IMR-90 (cell line): ENCODE data around the gene ANKIB1. TPM values are rescaled to one million over a fixed set of nuclear protein-coding genes. Genes with fewer than 3 reads are reported as not detected.
A peak's percentile ranks its signal among the peaks of the same experiment; 100 is the strongest.

Experiments used
- ATAC-seq: fragments of 200-7000 bp; cut with Tn5 transposase; 2 replicates; pipeline ENCODE4 v1.9.1; 2020; ENCODE audit warnings: low read depth, mild to moderate bottlenecking, moderate library complexity
- BruUV-seq: library from RNA; stranded (reverse); fragments of 400-500 nt; replicated peaks from 2 replicates; lab custom pipeline; 2021; lab: Mats Ljungman, UMichigan
- CTCF ChIA-PET: fragments of 300-600 bp; formaldehyde crosslinking; extraction: SDS; loops from one replicate; lab custom pipeline; 2021; ENCODE audit warnings: antibody characterized with exemption; lab: Yijun Ruan, JAX
- POLR2A ChIA-PET: fragments of 300-600 bp; sonication (Branson Sonifier 250); formaldehyde crosslinking; loops from one replicate; lab custom pipeline; 2022; ENCODE audit warnings: antibody characterized with exemption; ENCODE audit not compliant: unreplicated experiment; lab: Charles Lee
- DNase-seq: peaks from one replicate; pipeline ENCODE4 v3.0.0; 2013
- H2AFZ ChIP-seq: replicated peaks from 2 replicates; pipeline ENCODE3; 2013; ENCODE audit warnings: low read length, mild to moderate bottlenecking; ENCODE audit not compliant: poor library complexity
- H2AK5ac ChIP-seq: 2 replicates; pipeline ENCODE4 v1.6.1; 2013; ENCODE audit warnings: low read depth, low read length, inconsistent platforms
- H2AK9ac ChIP-seq: replicated peaks from 2 replicates; pipeline ENCODE3; 2013; ENCODE audit warnings: mild to moderate bottlenecking, low read depth, low read length, moderate library complexity; ENCODE audit not compliant: poor library complexity
- H2BK120ac ChIP-seq: 2 replicates; pipeline ENCODE4 v1.6.1; 2013; ENCODE audit warnings: low read depth, low read length, inconsistent platforms
- H2BK15ac ChIP-seq: 3 replicates; pipeline ENCODE4 v1.6.1; 2013; ENCODE audit warnings: low read depth, low read length, inconsistent platforms
- H2BK20ac ChIP-seq: 2 replicates; pipeline ENCODE4 v1.6.1; 2013; ENCODE audit warnings: low read depth, mild to moderate bottlenecking, inconsistent platforms, low read length, moderate library complexity
- H2BK5ac ChIP-seq: 2 replicates; pipeline ENCODE4 v1.6.1; 2013; ENCODE audit warnings: mild to moderate bottlenecking, low read depth, low read length, inconsistent platforms; ENCODE audit not compliant: poor library complexity, severe bottlenecking
- H3K14ac ChIP-seq: replicated peaks from 2 replicates; pipeline ENCODE4 v1.6.1; 2013; ENCODE audit warnings: low read depth, low read length, inconsistent platforms
- H3K18ac ChIP-seq: 2 replicates; pipeline ENCODE4 v1.6.1; 2013; ENCODE audit warnings: low read depth, low read length, control low read depth
- H3K23ac ChIP-seq: 2 replicates; pipeline ENCODE4 v1.6.1; 2013; ENCODE audit warnings: low read depth, low read length, inconsistent platforms
- H3K27ac ChIP-seq: 2 replicates; pipeline ENCODE4 v1.5.1; 2013; ENCODE audit warnings: mild to moderate bottlenecking, control low read depth, low read length; ENCODE audit not compliant: insufficient read depth
- H3K27me3 ChIP-seq: 2 replicates; pipeline ENCODE4 v1.6.1; 2013; ENCODE audit warnings: low read length; ENCODE audit not compliant: control insufficient read depth, insufficient read depth
- H3K36me3 ChIP-seq: 2 replicates; pipeline ENCODE4 v1.6.1; 2013; ENCODE audit warnings: low read length, mixed read lengths; ENCODE audit not compliant: control insufficient read depth, insufficient read depth
- H3K4ac ChIP-seq: 2 replicates; pipeline ENCODE4 v1.6.1; 2013; ENCODE audit warnings: low read depth, low read length, inconsistent platforms
- H3K4me1 ChIP-seq: 2 replicates; pipeline ENCODE4 v1.6.1; 2013; ENCODE audit warnings: low read length, mixed read lengths; ENCODE audit not compliant: control insufficient read depth, insufficient read depth
- H3K4me2 ChIP-seq: 2 replicates; pipeline ENCODE4 v1.6.1; 2013; ENCODE audit warnings: low read depth, mild to moderate bottlenecking, control low read depth, low read length, moderate library complexity
- H3K4me3 ChIP-seq: 2 replicates; pipeline ENCODE4 v1.5.1; 2013; ENCODE audit warnings: low read depth, mild to moderate bottlenecking, control low read depth, low read length, moderate library complexity; ENCODE audit not compliant: insufficient read depth
- H3K56ac ChIP-seq: 2 replicates; pipeline ENCODE4 v1.6.1; 2013; ENCODE audit warnings: low read length, inconsistent platforms; ENCODE audit not compliant: insufficient read depth; ENCODE audit errors: extremely low read depth
- H3K79me1 ChIP-seq, 2 experiments: 2 replicates each; pipeline ENCODE4 v1.6.1; 2013; ENCODE audit warnings: low read length in 2 of 2, inconsistent platforms in 1 of 2, low read depth in 1 of 2
- H3K9ac ChIP-seq: 2 replicates; pipeline ENCODE4 v1.6.1; 2013; ENCODE audit warnings: low read depth, low read length, control low read depth
- H3K9me1 ChIP-seq: 2 replicates; pipeline ENCODE4 v1.6.1; 2013; ENCODE audit warnings: low read length, inconsistent platforms; ENCODE audit not compliant: insufficient read depth
- H3K9me3 ChIP-seq: 2 replicates; pipeline ENCODE4 v1.6.1; 2013; ENCODE audit warnings: low read length; ENCODE audit not compliant: control insufficient read depth, insufficient read depth
- H4K20me1 ChIP-seq: 2 replicates; pipeline ENCODE4 v1.6.1; 2013; ENCODE audit warnings: low read length, inconsistent platforms; ENCODE audit not compliant: insufficient read depth
- H4K5ac ChIP-seq: 2 replicates; pipeline ENCODE4 v1.6.1; 2013; ENCODE audit warnings: mild to moderate bottlenecking, low read depth, low read length, control low read depth
- H4K8ac ChIP-seq, 2 experiments: 2 replicates each; pipeline ENCODE4 v1.6.1; 2013; ENCODE audit warnings: low read depth in 2 of 2, low read length in 2 of 2, control low read depth in 1 of 2, inconsistent platforms in 1 of 2
- H4K91ac ChIP-seq: 2 replicates; pipeline ENCODE4 v1.6.1; 2013; ENCODE audit warnings: low read depth, low read length, inconsistent platforms; ENCODE audit not compliant: insufficient read depth
- BHLHE40 ChIP-seq: fragments of 150-350 bp; IDR thresholded peaks from 2 replicates; pipeline ENCODE4 v1.6.1; 2016; ENCODE audit warnings: mild to moderate bottlenecking, low read depth, low read length
- CEBPB ChIP-seq: IDR thresholded peaks from 2 replicates; pipeline ENCODE4 v1.6.1; 2012; ENCODE audit warnings: low read depth, low read length, improper control_type of control experiment
- CHD1 ChIP-seq: IDR thresholded peaks from 2 replicates; pipeline ENCODE4 v1.6.1; 2012; ENCODE audit warnings: low read depth, low read length, improper control_type of control experiment
- CTCF ChIP-seq: conservative IDR thresholded peaks from 2 replicates; pipeline ENCODE4 v1.5.1; 2012; ENCODE audit warnings: mild to moderate bottlenecking, low read depth, low read length, improper control_type of control experiment
- FOS ChIP-seq: fragments of 150-350 bp; IDR thresholded peaks from 2 replicates; pipeline ENCODE4 v1.6.1; 2016; ENCODE audit warnings: low read depth, low read length
- MAFK ChIP-seq: IDR thresholded peaks from 2 replicates; pipeline ENCODE4 v1.6.1; 2012; ENCODE audit warnings: low read depth, low read length, improper control_type of control experiment
- MAZ ChIP-seq: IDR thresholded peaks from 2 replicates; pipeline ENCODE4 v1.6.1; 2012; ENCODE audit warnings: low read depth, mild to moderate bottlenecking, low read length, improper control_type of control experiment, moderate library complexity, borderline replicate concordance
- NFE2L2 ChIP-seq: fragments of 150-350 bp; IDR thresholded peaks from 2 replicates; pipeline ENCODE4 v1.6.1; 2016; ENCODE audit warnings: low read depth, mild to moderate bottlenecking, low read length
- RCOR1 ChIP-seq: IDR thresholded peaks from 2 replicates; pipeline ENCODE4 v1.6.1; 2012; ENCODE audit warnings: mild to moderate bottlenecking, low read length, improper control_type of control experiment; ENCODE audit not compliant: insufficient replicate concordance
- RFX5 ChIP-seq: IDR thresholded peaks from 2 replicates; pipeline ENCODE4 v1.8.0; 2012; ENCODE audit warnings: low read depth, mild to moderate bottlenecking, low read length, moderate library complexity
- SMC3 ChIP-seq: fragments of 150-350 bp; IDR thresholded peaks from 2 replicates; pipeline ENCODE4 v1.6.1; 2016; ENCODE audit warnings: low read depth, mild to moderate bottlenecking, antibody characterized with exemption, low read length, moderate library complexity
- USF2 ChIP-seq: fragments of 150-350 bp; IDR thresholded peaks from 2 replicates; pipeline ENCODE4 v1.6.1; 2017; ENCODE audit warnings: mild to moderate bottlenecking, antibody characterized with exemption, low read length, low read depth
- WGBS, 2 experiments: methylation state at CpG; one replicate each; pipeline versions ENCODE4 v1.1.5 to v1.1.7; 2013; ENCODE audit warnings: missing lambda C conversion rate in 2 of 2; ENCODE audit not compliant: insufficient read length in 1 of 2; ENCODE audit errors: extremely low coverage in 2 of 2; 5-methylcytosine and 5-hydroxymethylcytosine counted together
- dilution Hi-C: fragments of 300-500 bp; cut with HindIII; formaldehyde crosslinking; loops from one replicate; pipeline ENCODE4 v1.14.3; 2018; ENCODE audit warnings: low sequenced_read_pairs; ENCODE audit not compliant: unreplicated experiment
- in situ Hi-C: fragments of 300-500 bp; cut with MboI; formaldehyde crosslinking; loops from 3 replicates; pipeline ENCODE4 v1.14.3; 2019; ENCODE audit warnings: low sequenced_read_pairs, inconsistent platforms, mixed read lengths
- intact Hi-C: fragments of 100-400 bp; cut with micrococcal nuclease; formaldehyde crosslinking; loops from 2 replicates; pipeline ENCODE4 v1.10.0; 2022
- polyA plus RNA-seq, 3 experiments: library from polyadenylated mRNA; depleted of rRNA; stranded (reverse); fragments of >200 nt; gene quantifications; 2 replicates each; pipeline ENCODE4 v1.2.3, GENCODE V29; 2012; ENCODE audit warnings: low replicate concordance in 1 of 3
- total RNA-seq: library from RNA; depleted of rRNA; stranded (reverse); fragments of >200 nt; gene quantifications from 2 replicates; pipeline ENCODE4 v1.2.3, GENCODE V29; 2012

ANKIB1 gene
- total and polyA plus RNA-seq, 2 of the 4 experiments (the other 2 are of a cell fraction) = 18.7 to 33.9 TPM

- H3K27me3 ChIP-seq = no peaks in the 10 kb centered on the region
- H2BK5ac ChIP-seq = no peak overlapping the region
- peak overlapping the region; percentile 44; the same call in 1 of the 2 replicates for H3K14ac ChIP-seq
- no peak overlapping the region for H3K18ac ChIP-seq
- H3K9ac ChIP-seq = no peak overlapping the region
- H3K4me1 ChIP-seq = no peaks in the 10 kb centered on the region
- H2AFZ ChIP-seq = no peak overlapping the region
- CTCF ChIA-PET = interaction anchor here (0.5 kb wide), 1 partner anchor 61 kb away, joined by 3 read pairs; no protein-coding TSS in a partner anchor
- H2BK15ac ChIP-seq = no peak overlapping the region
- ATAC-seq = no peak
- H4K5ac ChIP-seq = no peak overlapping the region
- H3K23ac ChIP-seq = no peak overlapping the region
- H2BK20ac ChIP-seq = no peak overlapping the region
- 100% methylated on average over 1 of the region's 5 CpGs; no CpG with 5 or more reads in 1 of the 2 experiments for WGBS, 2 experiments
- H3K4me2 ChIP-seq = no peak overlapping the region
- intact Hi-C loops (no loop called here), in situ Hi-C loops (no loop called here), dilution Hi-C loops (no loop called here)
- no peak overlapping the region for H2AK5ac ChIP-seq
- H3K36me3 ChIP-seq = no peaks in the 10 kb centered on the region
- no peak overlapping the region for H4K8ac ChIP-seq
- H3K56ac ChIP-seq = no peak overlapping the region
- no peak overlapping the region for H3K4me3 ChIP-seq
- no TSS peak for BruUV-seq
- no peak overlapping the region for H3K27ac ChIP-seq
- H4K20me1 ChIP-seq = peaks cover 14% of the 10 kb centered on the region; the same call in 1 of the 2 replicates
- TF ChIP-seq BHLHE40 = no peak
- no peak for TF ChIP-seq USF2
- no peak for TF ChIP-seq MAFK
- TF ChIP-seq SMC3 = no peak
- TF ChIP-seq CEBPB = no peak
- TF ChIP-seq RCOR1 = no peak
- no peak for TF ChIP-seq NFE2L2
- TF ChIP-seq CHD1 = no peak
- no peak for TF ChIP-seq FOS
- TF ChIP-seq CTCF = no peak
- no peak for TF ChIP-seq MAZ
- no peak for TF ChIP-seq RFX5
- H3K79me1 ChIP-seq = peaks cover 21 to 42% of the 10 kb centered on the region in 2 experiments
- no peak overlapping the region for H4K91ac ChIP-seq
- peak overlapping the region; percentile 23 for H2AK9ac ChIP-seq
- H3K4ac ChIP-seq = no peak overlapping the region
- POLR2A ChIA-PET = no interaction called here
- 0 out of 2 replicates have a peak, but pooled peaks cover 7% of the 10 kb centered on the region for H3K9me1 ChIP-seq
- H3K9me3 ChIP-seq = no peaks in the 10 kb centered on the region
- peak; percentile 16 for DNase-seq
- H2BK120ac ChIP-seq = no peak overlapping the region
Measured at GRCh38 chr7:92266415-92267241, 20.9 kb downstream of the ANKIB1 start.
